SJSA1 (cell line): Measurements from ENCODE around the gene SOWAHA. TPM values are rescaled to one million over a fixed set of nuclear protein-coding genes. Genes with fewer than 3 reads are reported as not detected.
"Not testable (repeated sequence)": the region's sequence is repeated elsewhere in the genome, so short reads cannot be mapped to it uniquely, and the experiment has no call there.

Experiments
- DNase-seq, 2 experiments: peaks; one replicate each; pipeline ENCODE4 v3.0.0-alpha.2; 2015 to 2020; ENCODE audit warnings: low spot score in 2 of 2, low read depth in 1 of 2
- H3K27ac ChIP-seq: fragments of 250-450 bp; sonication (Bioruptor Pico); 2 replicates; pipeline ENCODE4 v1.5.1; 2020; ENCODE audit warnings: mild to moderate bottlenecking, moderate library complexity
- H3K27me3 ChIP-seq: fragments of 250-450 bp; sonication (Bioruptor Pico); replicated peaks from 2 replicates; pipeline ENCODE4 v1.5.1; 2020; ENCODE audit warnings: mild to moderate bottlenecking, moderate library complexity
- H3K36me3 ChIP-seq: fragments of 250-450 bp; sonication (Bioruptor Pico); 2 replicates; pipeline ENCODE4 v1.5.1; 2020; ENCODE audit warnings: mild to moderate bottlenecking
- H3K4me1 ChIP-seq: fragments of 250-450 bp; sonication (Bioruptor Pico); replicated peaks from 2 replicates; pipeline ENCODE4 v1.6.1; 2021; ENCODE audit warnings: mild to moderate bottlenecking
- H3K4me3 ChIP-seq: fragments of 250-450 bp; sonication (Bioruptor Pico); 2 replicates; pipeline ENCODE4 v1.5.1; 2020; ENCODE audit warnings: mild to moderate bottlenecking
- H3K9me3 ChIP-seq: fragments of 250-450 bp; sonication (Bioruptor Pico); replicated peaks from 2 replicates; pipeline ENCODE4 v1.5.1; 2020; ENCODE audit warnings: mild to moderate bottlenecking
- total RNA-seq: library from RNA; depleted of rRNA; stranded (reverse); fragments of >200 nt; shearing (Covaris generic); gene quantifications from 2 replicates; pipeline ENCODE4 v1.2.3, GENCODE V29; 2014

Gene SOWAHA
- total RNA-seq, 1 experiment from 2014 or later, result not detected

DNA sequence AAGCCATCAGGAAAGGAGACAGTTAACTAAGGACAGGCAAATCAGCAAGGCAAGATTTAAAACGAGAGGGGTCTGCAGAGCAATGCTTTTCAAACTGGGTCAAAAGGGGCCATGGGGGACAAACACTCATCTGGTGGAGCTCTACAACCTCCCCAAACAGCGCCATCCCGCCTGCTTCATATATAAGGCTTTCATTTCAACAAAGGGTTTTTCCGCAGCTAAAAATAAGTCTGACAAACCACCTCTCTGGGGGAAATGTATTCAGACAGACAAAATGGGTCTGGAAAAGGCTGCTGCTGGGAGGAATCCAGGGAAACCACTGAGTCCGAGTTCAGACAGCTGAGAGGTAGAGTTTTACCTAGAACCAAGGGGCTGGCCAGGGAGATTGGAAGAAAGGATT lies 27.7 kb upstream of the SOWAHA start:
- no peak overlapping the region for H3K27ac ChIP-seq
- H3K4me3 ChIP-seq, result no peak overlapping the region
- H3K36me3 ChIP-seq, result no peaks in the 10 kb centered on the region
- DNase-seq, result no peak
- H3K9me3 ChIP-seq, result no peaks in the 10 kb centered on the region
- H3K4me1 ChIP-seq, result peaks cover 35% of the 10 kb centered on the region
- no peaks in the 10 kb centered on the region for H3K27me3 ChIP-seq

DNA sequence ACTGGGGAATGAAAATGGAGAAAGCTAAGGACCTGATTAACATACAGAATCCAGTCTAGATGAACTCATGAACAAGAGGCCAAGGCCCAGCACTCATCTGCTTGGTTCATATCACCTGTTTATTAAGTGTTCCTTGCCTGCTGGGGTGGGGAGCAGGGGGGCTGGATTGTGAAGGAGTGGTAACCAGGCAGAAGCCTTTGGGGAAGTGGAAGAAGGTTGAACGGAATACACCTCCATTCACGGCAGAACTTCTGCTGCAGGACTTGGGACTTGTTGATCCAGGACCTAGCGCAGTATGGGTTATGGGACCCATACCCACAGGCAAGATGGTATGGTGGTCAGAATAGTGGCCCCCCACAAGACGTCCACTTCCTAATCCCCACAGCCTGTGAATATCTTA lies 27.2 kb upstream of the SOWAHA start:
- no peak overlapping the region for H3K27ac ChIP-seq
- H3K4me3 ChIP-seq, result no peak overlapping the region
- H3K27me3 ChIP-seq, result no peaks in the 10 kb centered on the region
- peaks cover 35% of the 10 kb centered on the region for H3K4me1 ChIP-seq
- DNase-seq, result no peak
- H3K9me3 ChIP-seq, result no peaks in the 10 kb centered on the region
- no peaks in the 10 kb centered on the region for H3K36me3 ChIP-seq

GRCh38 chr5:132787076-132787475 lies 26.0 kb upstream of the SOWAHA start:
- H3K27me3 ChIP-seq, result no peaks in the 10 kb centered on the region
- peak in 1 of 2 experiments; percentile 46 for DNase-seq
- no peaks in the 10 kb centered on the region for H3K36me3 ChIP-seq
- no peaks in the 10 kb centered on the region for H3K9me3 ChIP-seq
- H3K4me3 ChIP-seq, result no peak overlapping the region
- peaks cover 29% of the 10 kb centered on the region for H3K4me1 ChIP-seq
- no peak overlapping the region for H3K27ac ChIP-seq

GRCh38 chr5:132788508-132788907 lies 24.6 kb upstream of the SOWAHA start:
- DNase-seq, result no peak
- Histone ChIP-seq H3K27me3 (no peaks in the 10 kb centered on the region), H3K4me1 (peaks cover 17% of the 10 kb centered on the region), H3K4me3 (no peak overlapping the region), H3K27ac (no peak overlapping the region), H3K9me3 (no peaks in the 10 kb centered on the region), H3K36me3 (no peaks in the 10 kb centered on the region)

DNA sequence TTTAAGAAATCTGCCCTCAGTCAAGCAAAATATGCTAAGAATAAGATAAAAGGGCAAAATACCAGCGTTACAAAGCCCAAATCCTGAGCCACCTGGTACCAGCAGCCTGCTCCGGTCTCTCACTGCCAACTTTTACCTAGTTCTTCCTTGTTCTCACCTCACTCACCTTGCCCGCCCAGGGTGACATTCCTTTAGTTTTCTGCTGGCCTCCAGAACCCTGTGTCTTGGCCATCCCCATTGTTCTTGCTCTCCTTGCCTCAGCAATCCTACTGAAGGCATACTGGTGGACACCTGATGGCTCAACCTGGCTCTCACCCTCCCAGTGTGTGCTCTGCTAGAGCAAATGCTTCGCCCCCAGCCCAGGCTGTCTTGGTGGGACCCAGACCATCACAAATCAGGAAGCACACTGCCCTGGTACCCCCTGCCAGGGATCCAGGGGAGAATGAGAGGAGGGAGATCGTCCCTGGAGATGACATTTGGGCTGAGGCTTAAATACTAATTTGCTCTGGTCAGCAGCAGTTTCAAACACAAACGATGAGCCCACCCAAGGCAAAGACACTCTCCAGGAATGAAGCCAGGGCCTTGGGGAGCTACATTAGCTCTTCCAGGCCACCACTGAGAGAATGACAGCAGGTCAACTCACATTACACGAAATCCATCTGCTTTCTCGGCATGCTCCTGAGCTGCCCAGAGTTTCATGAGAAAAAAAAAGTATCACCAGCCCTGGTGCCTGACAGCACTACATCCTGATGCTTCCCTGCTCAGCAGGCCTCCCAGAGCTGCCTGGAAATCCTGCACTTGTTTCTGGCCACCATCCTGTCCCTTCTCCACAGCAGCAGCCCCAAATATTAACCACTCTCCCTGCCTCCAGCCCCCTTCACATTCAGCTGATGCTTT lies 23.9 kb upstream of the SOWAHA start:
- Histone ChIP-seq H3K4me3 (no peak overlapping the region), H3K27me3 (no peaks in the 10 kb centered on the region), H3K27ac (no peak overlapping the region), H3K4me1 (peaks cover 17% of the 10 kb centered on the region), H3K9me3 (no peaks in the 10 kb centered on the region), H3K36me3 (no peaks in the 10 kb centered on the region)
- DNase-seq, result no peak

DNA sequence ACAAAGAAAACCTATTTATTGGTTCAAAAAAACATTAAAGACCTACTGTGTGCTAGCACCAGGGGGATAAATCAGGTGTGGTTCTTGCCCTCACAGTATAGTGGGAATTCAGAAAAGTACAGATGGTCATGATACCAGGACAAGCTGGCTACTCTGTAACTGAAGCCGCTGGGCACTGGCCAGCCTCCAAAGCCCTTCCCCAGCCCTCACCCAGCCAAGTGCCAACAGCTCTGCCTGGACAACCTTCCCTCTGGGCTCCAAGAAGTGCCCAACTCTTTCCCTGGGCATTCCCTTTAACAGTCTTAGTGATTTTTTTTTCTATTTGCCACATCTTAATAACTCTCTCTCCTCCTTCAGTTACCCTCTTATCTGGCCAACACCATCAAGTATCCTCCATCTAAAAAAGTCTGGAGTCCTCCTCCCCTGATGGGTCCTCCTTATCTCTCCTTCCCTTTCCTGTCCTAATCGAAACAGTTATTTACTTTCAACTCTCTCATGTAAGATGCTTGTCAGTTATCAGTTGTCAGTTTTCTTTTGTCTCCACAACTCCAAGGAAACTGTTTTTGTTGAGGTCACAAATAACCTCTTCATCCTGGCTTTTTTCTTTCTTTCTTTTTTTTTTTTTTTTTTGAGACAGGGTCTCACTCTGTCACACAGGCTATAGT lies 22.8 kb upstream of the SOWAHA start:
- DNase-seq, result no peak
- Histone ChIP-seq H3K4me1 (peaks cover 13% of the 10 kb centered on the region), H3K4me3 (no peak overlapping the region), H3K36me3 (no peaks in the 10 kb centered on the region), H3K9me3 (no peaks in the 10 kb centered on the region), H3K27me3 (no peaks in the 10 kb centered on the region; the same call in 1 of the 2 replicates), H3K27ac (no peak overlapping the region)

DNA sequence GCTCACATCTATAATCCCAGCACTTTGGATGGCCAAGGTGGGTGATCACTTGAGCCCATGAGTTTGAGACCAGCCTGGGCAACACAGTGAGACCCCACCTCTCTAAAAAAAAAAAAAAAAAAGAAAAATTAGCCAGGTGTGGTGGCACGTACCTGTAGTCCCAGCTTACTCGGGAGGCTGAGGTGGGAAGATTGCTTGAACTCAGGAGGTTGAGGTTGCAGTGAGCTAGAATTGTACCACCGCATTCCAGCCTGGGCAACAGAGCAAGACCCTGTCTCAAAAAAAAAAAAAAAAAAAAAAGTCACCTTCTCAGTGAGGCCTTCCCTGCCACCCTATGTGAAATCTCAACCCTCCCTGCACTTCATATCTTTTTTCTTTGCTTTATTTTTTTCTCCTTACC lies 22.1 kb upstream of the SOWAHA start:
- H3K27ac ChIP-seq, result no peak overlapping the region
- no peak overlapping the region for H3K4me3 ChIP-seq
- no peak for DNase-seq
- peaks cover 9% of the 10 kb centered on the region for H3K4me1 ChIP-seq
- no peaks in the 10 kb centered on the region for H3K36me3 ChIP-seq
- H3K27me3 ChIP-seq, result no peaks in the 10 kb centered on the region; the same call in 1 of the 2 replicates
- no peaks in the 10 kb centered on the region for H3K9me3 ChIP-seq

DNA sequence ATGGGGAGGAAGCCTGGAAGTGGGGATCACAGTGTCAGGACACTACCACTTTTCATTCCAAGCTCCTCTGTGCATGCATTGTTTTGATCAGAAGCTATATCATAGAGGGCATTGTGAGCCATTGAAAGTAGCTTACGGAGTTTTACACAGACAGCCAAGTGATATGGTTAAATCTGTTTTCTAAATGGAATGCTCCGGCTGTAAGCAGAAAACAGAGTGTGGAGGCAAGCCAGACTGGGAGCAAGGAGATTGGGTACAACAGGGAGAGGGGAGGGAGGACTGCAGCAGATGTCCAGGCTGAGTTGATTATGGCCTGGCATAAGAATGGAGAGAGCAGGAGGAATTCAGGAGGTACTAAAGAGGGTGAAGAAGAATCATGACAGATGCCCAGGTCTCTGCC lies 15.5 kb upstream of the SOWAHA start:
- DNase-seq, result no peak
- Histone ChIP-seq H3K27ac (no peak overlapping the region), H3K36me3 (no peaks in the 10 kb centered on the region), H3K9me3 (no peaks in the 10 kb centered on the region), H3K4me1 (no peaks in the 10 kb centered on the region), H3K4me3 (no peak overlapping the region), H3K27me3 (no peaks in the 10 kb centered on the region; the same call in 1 of the 2 replicates)

DNA sequence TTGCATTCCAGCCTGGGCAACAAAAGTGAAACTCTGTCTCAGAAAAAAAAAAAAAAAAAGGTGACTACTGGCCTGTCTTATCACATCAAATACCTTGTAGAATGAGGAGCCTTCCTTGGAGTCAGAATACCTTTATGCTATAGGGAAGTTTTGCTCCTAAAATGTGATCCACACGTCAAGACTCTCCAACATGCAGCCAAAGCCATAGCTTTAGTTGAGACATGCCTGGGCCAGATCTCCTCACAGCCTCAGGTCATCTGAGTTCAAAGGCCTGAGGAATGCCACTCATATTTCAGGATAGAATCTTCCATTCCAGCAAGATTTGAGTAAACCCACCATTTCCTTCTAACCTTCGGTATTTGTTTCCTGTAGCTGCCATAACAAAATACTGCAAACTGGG lies 13.7 kb upstream of the SOWAHA start:
- H3K4me1 ChIP-seq, result no peaks in the 10 kb centered on the region
- peaks cover 4% of the 10 kb centered on the region; the same call in 1 of the 2 replicates for H3K27me3 ChIP-seq
- DNase-seq, result no peak
- H3K9me3 ChIP-seq, result no peaks in the 10 kb centered on the region
- no peak overlapping the region for H3K4me3 ChIP-seq
- H3K36me3 ChIP-seq, result no peaks in the 10 kb centered on the region
- no peak overlapping the region for H3K27ac ChIP-seq

DNA sequence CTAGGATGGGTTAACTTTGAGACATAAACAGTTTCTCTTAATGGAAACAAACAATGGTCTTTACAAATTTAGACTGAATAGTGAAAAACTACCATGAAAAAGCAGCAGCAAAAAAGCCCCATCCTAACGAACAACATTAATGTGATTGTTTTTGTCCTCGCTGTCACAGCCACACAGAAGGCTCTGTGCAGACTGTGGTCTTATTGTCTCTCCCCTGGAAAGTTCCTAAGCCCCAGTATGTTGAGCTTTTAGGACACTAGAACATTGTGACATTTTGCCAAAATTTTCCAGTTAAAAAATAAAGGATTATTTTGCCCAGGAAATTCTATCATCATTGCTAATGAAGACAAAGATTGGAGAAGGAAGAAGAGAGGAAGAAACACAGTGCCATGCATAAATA lies 12.6 kb upstream of the SOWAHA start:
- Histone ChIP-seq H3K27ac (no peak overlapping the region), H3K9me3 (no peaks in the 10 kb centered on the region), H3K4me3 (no peak overlapping the region), H3K27me3 (0 out of 2 replicates have a peak, but pooled peaks cover 4% of the 10 kb centered on the region), H3K36me3 (no peaks in the 10 kb centered on the region), H3K4me1 (no peaks in the 10 kb centered on the region)
- DNase-seq, result no peak

DNA sequence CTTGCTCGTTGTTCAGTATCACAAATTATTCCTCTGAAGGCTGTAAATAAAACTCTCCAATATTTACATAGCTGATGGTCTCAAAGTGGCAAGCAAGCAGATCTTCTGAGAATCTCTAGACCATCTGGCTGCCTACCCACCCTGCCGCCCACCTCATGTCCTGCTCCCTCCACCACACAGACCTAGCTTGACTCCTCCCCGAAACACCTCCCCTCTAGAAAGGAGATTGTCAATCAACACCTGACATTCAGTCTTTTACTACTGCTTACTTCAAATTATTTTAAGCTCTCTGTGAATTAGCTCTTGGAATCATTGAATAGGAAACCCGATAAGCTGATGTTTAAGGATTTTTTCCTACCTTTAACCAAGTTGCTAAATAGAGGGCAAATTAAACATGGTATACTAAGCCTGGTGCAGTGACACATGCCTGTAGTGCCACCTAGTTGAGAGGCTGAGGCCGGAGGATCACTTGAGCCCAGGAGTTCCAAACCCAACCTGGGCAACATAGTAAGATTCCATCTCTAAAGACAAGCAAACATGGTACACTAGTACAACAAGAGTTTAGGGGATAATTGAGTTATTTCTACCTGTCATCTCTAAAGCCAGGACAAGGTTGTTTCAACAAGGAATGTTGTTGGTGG lies 10.9 kb upstream of the SOWAHA start:
- Histone ChIP-seq H3K27ac (no peak overlapping the region), H3K4me3 (no peak overlapping the region), H3K27me3 (0 out of 2 replicates have a peak, but pooled peaks cover 4% of the 10 kb centered on the region), H3K9me3 (no peaks in the 10 kb centered on the region), H3K36me3 (no peaks in the 10 kb centered on the region), H3K4me1 (no peaks in the 10 kb centered on the region)
- no peak for DNase-seq

DNA sequence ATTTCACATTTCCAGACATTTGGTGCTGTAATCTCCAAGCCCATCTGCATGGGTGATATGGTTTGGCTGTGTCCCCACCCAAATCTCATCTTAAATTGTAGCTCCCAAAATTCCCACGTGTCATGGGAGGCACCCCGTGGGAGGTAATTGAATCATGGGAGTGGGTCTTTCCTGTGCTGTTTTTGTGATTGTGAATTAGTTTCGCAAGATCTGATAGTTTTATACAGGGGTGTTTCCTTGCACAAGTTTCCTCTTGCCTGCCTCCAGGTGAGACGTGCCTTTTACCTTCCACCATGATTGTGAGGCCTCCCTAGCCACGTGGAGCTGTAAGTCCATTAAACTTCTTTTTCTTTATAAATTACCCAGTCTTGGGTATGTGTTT lies 10.4 kb upstream of the SOWAHA start:
- not testable (repeated sequence) for H3K27me3 ChIP-seq, H3K36me3 ChIP-seq, H3K9me3 ChIP-seq, H3K4me1 ChIP-seq, H3K27ac ChIP-seq, H3K4me3 ChIP-seq, DNase-seq

GRCh38 chr5:132804219-132804618 lies 8.9 kb upstream of the SOWAHA start:
- not testable (repeated sequence) for H3K4me3 ChIP-seq, H3K4me1 ChIP-seq, DNase-seq, H3K36me3 ChIP-seq, H3K27me3 ChIP-seq, H3K27ac ChIP-seq, H3K9me3 ChIP-seq

GRCh38 chr5:132805872-132806271 lies 7.2 kb upstream of the SOWAHA start:
- not testable (repeated sequence) for H3K4me1 ChIP-seq, H3K27ac ChIP-seq, DNase-seq, H3K27me3 ChIP-seq, H3K9me3 ChIP-seq, H3K4me3 ChIP-seq, H3K36me3 ChIP-seq
